Testis (tissue), 2 donors: Measurements from ENCODE around the gene DDOST.

ENCODE experiments used
- POLR2A ChIP-seq: fragments of 450-650 bp; IDR thresholded peaks from one replicate; pipeline ENCODE4 v1.6.1; 2017; ENCODE audit warnings: antibody characterized with exemption, mild to moderate bottlenecking, moderate library complexity
- TF ChIP-seq, protein P1 (sequence below), 3 experiments: fragments of 450-650 bp in 2 of 3; fragments of 200-600 bp in 1 of 3; sonication (generic) in 1 of 3; IDR thresholded peaks; one replicate each; pipeline ENCODE4 v1.5.1; 2016 to 2019; ENCODE audit warnings: antibody characterized with exemption in 3 of 3, mild to moderate bottlenecking in 2 of 3, moderate library complexity in 1 of 3

DNA sequence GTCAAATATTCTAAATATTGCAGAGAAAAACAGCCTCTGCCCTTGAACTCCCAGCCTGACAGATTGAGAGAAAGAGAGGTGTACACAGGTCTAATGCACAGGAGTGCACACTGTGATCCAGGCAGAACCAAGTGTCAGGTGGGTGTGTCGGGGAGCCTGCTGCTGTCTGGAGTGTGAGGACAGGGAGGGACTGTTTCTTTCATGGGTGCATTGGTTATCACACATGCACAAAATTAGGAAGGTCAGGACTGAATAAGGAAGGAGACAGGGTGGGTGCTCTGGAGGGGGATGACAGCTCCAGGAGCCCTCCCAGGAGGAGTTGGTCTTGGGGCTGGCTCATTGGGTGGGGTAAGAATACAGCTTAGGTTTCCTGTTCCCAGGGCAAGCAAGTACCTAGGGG is 41.2 kb downstream of the DDOST start:
- TF ChIP-seq POLR2A = no peak
- TF ChIP-seq, protein P1, sequence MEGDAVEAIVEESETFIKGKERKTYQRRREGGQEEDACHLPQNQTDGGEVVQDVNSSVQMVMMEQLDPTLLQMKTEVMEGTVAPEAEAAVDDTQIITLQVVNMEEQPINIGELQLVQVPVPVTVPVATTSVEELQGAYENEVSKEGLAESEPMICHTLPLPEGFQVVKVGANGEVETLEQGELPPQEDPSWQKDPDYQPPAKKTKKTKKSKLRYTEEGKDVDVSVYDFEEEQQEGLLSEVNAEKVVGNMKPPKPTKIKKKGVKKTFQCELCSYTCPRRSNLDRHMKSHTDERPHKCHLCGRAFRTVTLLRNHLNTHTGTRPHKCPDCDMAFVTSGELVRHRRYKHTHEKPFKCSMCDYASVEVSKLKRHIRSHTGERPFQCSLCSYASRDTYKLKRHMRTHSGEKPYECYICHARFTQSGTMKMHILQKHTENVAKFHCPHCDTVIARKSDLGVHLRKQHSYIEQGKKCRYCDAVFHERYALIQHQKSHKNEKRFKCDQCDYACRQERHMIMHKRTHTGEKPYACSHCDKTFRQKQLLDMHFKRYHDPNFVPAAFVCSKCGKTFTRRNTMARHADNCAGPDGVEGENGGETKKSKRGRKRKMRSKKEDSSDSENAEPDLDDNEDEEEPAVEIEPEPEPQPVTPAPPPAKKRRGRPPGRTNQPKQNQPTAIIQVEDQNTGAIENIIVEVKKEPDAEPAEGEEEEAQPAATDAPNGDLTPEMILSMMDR (IDR thresholded peaks at IDR 0.05) = no peak
